ENCODE measurements around the gene TESPA1. TPM values are rescaled to one million over a fixed set of nuclear protein-coding genes. Genes with fewer than 3 reads are reported as not detected.

The TESPA1 gene, protein sequence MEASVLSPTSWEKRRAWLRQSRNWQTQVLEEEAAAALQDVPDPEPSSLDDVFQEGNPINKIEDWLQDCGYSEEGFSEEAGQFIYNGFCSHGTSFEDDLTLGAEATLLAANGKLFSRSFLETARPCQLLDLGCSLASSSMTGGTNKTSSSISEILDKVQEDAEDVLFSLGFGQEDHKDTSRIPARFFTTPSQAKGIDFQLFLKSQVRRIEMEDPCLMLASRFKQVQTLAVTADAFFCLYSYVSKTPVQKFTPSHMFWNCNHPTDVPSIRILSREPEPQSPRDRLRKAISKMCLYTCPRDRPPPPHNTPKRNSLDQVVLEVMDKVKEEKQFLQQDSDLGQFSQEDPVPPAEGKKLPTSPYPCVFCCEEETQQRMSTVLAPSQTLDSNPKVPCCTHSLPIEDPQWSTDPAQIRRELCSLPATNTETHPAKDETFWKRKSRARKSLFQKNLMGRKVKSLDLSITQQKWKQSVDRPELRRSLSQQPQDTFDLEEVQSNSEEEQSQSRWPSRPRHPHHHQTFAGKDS
- polyA plus RNA-seq (2014; cell fraction: cytosol; rRNA removed) = 0.20 and 0.72 TPM in 2 replicates
- polyA plus RNA-seq (2014; cell fraction: nucleus; rRNA removed) = 1.6 TPM in 1 of 2 replicates, not detected in the other

DNA sequence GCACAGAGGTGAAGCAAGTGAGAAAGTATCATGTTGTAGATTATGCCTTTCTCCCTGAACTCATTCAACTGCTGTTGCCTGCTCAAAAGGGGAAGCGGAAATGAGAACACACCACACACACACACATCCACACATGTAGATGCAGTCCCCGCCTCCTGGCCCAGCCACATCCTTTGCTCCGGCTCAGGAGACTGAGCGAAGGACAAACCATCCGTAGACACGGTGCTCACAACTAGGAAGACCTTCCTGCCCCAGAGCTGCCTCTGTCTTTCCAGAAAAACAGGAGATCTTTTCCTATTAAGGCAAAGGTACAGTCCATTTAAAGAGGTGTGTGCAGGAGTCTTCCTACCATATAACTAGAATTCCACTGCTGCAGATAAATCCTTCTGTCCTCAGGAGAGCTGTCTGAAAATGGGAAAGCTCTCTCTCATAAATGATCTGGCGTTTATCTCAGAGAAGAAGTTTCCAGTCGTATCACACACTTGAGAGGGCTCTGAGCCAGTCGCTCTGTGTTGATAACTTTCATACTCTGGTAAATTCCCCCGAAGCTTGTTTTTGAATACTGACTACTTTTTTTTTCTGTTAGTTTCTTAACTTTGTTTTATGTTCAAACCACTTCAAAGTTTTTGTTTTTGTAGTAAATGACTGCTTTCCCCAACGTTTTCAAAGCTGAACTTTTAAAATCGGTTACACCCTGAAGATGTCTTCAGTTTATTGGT, at the start of gene TESPA1:
TSS of gene TESPA1 (minus strand) at position 105 of the 719 bp plus-strand sequence. CDS start 10,200 bp downstream, outside the sequence.
- no peak for DNase-seq (ENCODE audit: low spot score)

DNA sequence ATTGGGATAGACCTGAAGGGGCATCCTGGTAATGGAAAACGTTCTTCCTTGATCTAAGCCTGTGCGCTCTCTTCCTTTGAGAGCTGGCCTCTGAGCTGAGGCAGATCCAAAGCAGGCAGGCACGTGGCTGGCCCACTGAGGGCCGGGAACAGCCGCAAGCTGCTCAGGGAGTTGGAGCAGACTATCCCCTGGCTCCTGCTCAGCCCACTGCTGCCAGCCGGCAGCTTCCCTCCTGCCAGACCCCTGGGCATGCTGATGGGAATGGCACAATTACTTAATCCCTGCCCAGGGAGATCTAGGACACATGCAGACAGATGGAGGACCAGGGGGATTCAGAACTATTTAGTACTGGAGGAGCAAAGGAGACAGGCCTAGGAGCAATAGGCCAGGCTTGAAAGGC, 49.7 kb upstream of the TESPA1 start:
- no peak for DNase-seq (ENCODE audit: low spot score)

DNA sequence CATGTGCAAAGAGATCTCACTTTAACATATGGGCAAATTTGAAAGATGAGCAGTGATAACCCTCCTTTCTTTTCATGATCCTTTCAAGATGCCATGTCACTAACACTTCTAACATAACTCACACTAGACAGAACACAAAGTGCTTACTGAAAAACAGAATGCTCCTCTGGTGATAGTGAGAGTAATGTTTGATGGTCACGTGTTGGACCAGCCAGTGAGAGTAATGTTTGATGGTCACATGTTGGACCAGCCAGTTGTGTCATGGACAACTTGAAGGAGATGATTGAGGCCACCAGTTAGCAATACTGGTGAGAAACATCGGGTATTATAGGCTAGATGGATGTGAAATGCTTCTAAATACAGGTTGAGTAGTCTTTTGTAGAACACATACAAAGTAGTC, 40.9 kb upstream of the TESPA1 start:
- DNase-seq (ENCODE audit: low spot score) = no peak

DNA sequence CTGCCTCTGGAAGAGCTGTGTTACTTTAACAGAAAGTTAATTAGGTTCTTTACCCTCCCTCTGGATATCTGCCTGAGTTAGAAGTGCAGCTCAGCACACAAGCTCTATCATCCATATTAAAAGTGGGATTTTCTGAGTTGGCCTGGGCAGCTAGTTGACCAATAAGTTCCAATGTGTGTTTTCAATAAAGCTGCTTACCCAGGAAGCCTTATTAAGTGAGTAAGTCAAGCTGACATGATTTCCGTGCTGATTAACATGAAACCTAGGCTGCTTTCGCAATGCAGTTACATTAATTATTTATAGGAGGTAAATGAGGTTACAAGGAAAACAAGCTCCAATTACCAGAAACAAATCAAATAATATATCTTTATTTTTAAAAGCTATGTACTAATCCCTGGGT, 40.0 kb upstream of the TESPA1 start:
- no peak for DNase-seq (ENCODE audit: low spot score)

DNA sequence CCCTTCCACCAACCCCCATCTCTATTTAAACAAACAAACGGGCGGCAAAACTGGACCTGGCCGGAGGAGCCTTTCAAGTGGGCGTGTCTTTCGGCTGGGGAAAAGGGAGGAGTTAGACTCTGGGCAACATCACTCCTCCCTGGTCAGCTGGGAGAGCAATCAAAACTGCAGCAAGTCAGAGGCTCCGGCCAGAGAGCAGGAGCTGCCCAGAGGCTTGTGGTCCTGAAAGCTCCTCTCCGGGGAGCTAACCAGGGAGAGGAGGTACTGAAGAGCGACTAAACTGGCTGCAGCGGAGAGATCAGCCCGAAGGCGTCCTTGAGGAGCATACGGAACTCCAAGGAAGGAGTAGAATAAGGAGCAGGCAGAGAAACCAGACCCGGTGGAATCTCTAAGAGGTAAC, 35.2 kb upstream of the TESPA1 start, which contains the start of gene NEUROD4:
TSS of gene NEUROD4 (plus strand) at position 191 of the 400 bp plus-strand sequence. CDS start 6,466 bp downstream, outside the sequence.
- DNase-seq (ENCODE audit: low spot score) = peak; percentile 3

DNA sequence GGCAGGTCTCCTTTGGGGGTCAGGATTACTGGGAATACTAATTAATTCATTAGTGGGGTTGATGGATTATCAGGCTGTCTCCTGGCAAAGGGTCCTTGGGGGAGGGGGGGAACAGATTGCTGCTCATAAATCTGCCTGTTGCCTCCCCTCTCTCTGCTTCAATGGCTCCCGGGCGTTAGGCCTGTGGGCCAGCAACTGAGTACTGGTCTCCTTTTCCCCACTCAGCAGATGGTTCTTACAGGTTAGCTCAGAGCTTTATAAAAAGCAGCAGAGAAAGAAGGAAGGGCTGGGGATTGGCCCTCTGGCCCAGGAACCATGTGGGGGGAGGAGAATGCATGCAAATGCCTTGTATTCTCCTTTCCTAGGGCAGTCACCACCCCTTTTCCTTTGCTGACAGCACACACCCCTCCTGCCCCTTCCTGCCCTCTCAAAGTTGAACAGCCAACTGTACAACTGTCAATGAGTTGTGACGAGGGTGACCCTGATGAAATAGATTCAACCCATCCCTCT, 32.9 kb upstream of the TESPA1 start:
- DNase-seq (ENCODE audit: low spot score) = no peak

DNA sequence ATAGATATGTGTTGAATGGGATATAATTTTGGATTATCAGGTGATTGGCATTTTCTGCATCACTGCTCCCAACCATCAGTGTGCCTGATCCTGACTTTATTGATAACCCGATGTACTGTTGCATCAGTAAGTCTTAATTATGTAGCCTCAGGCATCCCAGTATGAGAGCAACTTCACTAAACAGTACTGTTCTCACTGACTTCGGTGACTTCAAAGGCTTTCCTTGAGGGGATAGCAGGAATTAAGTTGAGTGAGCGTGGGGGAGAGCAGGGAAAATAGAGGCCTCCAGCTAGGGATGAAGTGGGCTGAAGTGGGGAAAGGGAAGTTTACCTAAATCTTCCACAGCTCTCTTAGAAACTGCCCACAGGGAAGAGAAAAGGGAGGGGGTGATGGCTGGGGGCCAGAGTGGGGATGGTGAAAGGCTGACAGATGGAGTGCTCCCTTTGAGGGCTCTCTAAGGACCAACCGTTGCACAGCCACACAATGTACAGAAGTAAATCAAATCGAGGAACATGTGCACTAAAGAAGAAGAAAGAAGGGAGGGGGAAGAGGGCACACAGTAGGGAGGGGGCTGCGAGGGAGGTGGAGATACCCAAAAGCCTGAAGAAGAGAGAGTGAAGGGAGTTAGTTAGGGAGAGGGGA, 24.5 kb upstream of the TESPA1 start:
- DNase-seq (ENCODE audit: low spot score) = no peak

DNA sequence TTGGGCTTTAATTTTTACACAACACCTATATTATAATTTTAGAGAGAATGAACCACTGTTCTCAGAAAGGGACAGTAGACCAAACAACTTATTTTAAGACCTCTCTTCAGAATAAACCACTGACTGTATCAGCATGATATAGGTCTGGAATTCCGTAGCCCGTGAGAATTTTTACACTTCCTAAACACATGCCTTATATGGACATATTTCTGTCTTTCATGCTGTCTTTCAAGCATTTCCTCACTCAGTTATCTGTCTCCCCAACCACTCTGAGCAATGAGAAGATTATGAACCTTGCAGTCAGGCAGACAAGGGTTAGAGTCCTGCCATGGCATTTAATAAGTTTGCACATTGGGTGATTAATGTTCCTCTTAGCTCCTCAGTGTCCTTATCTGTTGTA, 17.8 kb upstream of the TESPA1 start:
- DNase-seq (ENCODE audit: low spot score) = no peak

DNA sequence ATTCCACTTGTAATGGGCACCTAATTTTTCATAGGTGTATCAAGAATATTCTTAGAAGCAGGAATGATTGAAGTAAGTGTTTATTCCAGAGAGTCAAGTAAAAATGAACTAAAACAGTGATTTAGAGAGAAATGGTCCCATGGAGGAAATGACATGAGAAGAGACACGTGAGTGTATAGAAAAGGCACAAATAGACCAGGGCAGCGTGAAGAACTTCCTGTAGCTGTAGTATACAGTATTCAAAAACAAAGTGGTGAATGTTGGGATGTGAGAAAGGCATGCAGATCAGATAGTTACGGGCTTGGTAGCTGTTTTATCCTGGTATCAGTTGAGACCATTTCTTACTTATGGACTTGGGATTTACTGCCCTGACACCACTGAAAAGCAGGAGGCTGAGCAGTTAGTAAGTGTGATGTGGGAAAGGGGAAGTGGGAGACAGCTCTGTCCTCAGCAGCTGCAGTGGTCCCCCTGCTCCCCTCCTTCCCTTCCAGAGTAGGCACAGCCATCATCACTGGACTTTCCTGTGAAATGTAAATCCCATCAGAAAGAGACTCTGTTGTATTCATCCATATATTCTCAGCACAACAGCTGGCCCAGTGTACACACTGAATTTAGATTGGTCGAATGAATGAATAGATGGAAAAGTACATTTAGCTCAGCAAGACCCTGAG, 16.8 kb upstream of the TESPA1 start:
- DNase-seq (ENCODE audit: low spot score) = no peak

DNA sequence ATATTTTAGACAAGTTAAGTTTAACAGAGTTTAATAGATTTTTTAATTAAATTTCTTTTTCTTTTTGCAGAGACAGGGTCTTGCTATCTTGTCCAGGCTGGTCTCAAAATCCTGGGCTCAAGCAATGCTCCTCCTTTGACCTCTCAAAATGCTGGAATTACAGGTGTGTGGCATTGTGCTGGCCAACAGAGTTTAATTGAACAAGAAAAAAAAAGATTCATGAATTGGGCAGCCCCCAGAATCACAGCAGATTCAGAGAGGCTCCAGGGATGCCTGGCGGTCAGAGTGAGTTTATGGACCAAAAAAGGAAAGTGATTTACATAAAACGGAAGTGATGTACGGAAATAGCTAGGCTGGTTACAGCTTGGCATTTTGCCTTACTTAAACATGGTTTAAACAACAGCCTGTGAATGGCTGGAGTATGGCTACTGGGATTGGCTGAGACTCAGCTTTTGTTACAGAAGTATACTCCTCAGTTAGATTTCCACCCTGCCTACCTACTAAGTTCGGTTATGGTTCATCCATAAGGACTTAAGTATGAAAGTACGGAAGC, 14.5 kb upstream of the TESPA1 start:
- no peak for DNase-seq (ENCODE audit: low spot score)

DNA sequence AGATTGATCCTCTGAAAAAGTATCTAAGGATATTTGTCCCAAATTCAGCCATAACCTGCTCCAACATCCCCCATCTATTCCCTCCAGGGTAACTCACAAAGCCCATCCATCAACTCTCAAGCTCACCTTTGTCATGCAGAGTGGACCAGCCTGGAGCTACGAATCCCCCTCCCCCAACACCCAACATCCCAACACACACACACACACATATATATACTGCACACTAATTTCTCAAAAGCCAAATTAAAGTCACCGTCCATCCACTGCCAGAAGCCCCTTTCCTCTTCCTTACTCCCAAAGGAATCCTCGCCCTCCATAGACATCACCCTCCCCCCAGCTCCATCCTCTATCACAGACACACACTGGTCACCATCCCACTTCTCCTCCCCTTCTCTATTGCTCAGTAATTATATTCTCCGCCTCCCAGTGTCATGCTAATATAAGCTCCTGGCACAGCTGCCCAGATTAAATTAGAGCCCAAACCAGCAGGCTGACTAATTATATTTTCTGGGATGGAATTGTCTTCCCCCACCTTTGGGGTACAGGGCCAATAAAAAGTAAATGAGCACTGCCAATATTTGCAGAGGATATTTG, 13.5 kb upstream of the TESPA1 start:
- DNase-seq (ENCODE audit: low spot score) = no peak

DNA sequence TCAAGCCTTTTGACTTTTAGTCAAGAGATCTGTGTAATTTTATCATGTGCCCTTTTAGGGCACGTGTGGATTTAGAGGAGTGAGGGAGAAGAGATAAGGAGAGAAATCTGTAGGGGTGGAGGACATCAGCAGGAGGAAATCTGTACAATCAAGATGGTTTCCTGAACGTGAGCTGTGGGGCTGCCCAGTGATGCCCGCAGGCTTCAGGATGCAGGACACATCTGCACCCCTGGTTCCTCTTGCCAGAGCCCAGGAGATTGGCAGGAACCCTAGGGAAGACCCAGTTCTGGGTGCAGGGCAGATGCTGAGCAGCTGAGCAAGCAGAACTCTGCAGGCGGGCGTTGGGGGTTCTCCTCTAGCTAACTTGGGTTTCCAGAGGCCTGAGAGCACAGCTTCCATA, 11.6 kb upstream of the TESPA1 start:
- no peak for DNase-seq (ENCODE audit: low spot score)

DNA sequence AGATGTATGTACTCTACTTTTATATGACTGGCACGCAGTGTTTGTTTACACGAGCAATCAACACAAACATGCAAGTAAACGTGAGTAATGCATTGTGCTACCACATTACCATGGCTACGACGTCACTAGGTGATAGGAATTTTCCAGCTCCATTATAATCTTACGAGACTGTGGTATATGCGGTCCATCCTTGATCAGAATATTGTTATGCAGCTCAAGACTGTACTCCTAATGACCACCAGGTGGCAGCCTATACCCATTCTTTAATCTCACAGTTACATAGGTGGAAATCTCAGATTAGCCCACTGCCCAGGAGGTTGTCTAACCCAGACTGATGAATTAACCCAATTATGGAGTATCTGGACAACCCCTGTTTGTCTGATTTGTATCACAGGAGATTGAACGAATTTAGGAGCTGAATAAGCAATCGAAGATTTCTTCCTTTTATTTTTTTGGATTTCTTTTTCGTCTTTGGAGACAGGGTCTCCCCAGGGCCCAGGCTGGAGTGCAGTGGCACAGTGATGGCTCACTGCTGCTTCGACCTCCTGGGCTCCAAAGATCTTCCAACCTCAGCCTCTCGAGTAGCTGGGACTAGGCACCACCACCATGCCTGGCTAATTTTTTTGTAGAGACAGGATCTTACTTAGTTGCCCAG, 8.7 kb upstream of the TESPA1 start:
- peak; percentile 68 for DNase-seq (ENCODE audit: low spot score)

DNA sequence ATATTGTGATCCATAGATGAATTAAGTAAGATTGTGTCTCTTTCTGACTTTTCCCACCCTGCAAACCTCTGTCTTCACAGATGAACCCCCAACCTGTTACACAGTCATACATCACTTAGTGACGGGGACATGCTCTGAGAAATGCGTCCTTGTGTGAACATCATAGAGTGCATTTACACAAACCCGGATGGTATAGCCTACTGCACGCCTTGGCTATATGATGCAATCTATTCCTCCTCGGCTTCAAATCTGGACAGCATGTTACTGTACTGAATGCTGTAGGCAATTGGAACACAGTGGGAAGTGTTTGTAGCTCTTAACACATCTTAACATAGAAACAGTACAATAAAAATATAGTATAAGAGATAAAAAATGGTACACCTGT, 7.4 kb upstream of the TESPA1 start:
- DNase-seq (ENCODE audit: low spot score) = no peak

DNA sequence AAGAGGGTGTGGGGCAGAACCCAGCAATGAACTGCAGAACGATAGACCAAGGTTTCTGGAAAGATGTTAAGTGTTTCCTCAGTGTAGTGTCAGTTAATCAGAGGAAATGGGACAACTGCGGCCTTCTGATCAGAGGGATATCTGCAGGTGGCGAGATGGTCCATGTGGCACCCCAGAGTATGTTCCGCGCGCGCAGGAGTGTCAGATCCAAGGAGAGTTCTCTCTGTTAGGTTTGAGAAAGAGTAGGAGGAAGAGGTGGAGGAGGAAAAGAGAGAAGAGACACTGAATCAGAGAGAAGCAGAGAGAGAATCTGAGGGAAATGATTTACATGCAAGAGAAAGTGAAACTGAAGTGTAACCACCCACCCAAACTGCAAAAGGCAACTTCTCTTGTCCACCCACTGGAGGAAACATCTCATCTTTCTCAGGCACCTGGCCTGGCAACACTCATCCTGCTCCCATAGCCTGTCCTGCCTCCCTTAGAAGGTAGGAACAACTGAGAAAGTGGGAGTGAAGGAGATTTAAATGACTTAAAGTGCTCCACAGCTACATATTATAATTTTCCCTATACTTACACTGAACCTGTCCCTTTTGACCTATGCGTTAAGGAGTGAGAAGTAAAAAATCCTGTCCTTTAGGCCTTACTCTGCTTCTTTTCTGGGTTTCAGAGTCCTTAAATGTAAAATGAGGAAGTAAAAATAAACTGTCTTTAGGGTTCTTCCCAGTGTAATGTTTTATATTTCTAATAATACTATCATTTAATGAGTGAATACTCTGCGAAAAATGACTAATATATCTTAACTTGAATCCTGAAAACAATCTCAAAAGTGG, 6.8 kb upstream of the TESPA1 start:
- no peak for DNase-seq (ENCODE audit: low spot score)

DNA sequence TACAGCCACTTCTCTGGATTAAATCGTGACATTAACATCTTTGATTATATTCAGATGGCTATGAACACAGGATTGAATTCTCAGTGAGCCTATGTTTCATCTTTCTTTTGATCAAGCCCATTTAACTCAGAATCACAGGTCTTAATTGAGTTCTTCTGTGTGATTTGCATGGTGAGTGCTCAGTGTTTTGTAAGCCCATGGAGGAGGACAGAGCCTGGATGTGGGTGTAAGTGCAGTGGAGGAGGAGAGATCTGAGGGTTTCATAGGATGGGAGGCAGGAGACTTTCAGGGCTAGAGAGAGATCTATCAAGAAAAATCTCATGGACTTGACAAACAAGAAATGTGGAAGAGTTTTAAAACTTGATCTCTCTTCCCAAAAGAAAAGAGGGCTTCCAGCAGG, 5.3 kb upstream of the TESPA1 start:
- no peak for DNase-seq (ENCODE audit: low spot score)

DNA sequence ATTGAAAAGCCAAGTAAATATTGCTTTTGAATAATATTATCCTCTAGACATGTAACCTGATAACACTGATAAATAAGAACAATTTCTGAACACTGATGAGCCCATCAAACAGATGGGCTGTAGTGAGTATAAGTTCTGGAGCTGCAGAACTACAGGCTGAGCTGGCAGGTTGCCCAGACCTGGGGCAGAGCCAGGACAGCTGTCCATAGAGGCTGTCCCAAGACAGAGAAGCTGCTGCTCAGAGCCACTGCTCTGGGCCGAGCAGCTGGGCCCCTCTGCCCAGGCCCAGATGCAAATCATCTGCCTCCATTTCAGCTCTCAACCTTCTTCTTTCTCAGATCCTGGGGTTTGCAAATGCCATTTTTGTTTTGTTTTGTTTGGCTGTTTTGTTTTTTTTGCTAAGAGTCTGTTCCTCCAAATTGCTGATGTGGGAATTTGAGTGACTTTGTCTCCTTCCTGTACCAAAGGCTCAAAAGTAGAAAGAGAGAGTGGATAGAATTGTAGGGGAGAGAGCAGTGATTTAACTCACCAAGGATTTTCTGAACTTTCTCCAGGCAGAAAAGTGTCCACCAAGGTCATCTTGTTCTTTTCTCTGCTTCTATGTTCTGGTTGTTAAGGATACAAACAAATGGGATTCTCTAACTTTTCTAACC, 4.0 kb upstream of the TESPA1 start:
- no peak for DNase-seq (ENCODE audit: low spot score)

DNA sequence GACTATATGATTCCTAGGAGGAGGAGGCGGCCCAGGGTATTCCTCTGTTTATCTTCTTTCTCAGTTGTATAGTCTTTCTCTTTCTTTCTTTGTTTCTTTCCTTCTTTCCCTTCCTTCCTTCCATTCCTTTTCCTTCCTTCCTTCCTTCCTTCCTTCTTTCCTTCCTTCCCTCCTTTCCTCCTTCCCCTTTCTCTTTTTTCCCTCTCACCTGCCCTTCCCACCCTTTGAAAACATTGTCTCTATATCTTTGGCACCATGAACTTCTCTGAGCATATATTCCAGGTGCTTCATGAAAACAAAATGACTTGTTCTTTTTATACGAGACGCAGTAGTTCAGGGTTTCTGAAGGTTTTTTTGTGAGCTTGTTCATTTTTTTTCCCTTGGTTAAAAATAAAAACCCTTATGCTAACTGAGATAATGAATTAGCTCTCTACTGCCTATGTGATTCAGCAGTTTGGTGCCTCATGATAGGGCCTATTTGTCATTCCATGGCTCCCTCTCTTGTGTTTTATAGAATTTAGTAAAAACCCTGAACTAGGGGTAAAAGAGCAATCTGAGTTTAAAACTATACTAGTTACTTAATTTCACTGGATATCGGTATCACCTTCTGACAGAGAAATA, 3.2 kb upstream of the TESPA1 start:
- DNase-seq (ENCODE audit: low spot score) = no peak
